ENCODE measurements around the gene NCAM2.

GRCh38 chr21:21231913-21232312, 233.7 kb downstream of the NCAM2 start:
- TF ChIP-seq CTCF (conservative IDR thresholded peaks at IDR 0.05; ENCODE audit: low read depth, low read length): no peak
- no peak for TF ChIP-seq POLR2A (IDR thresholded peaks at IDR 0.05; ENCODE audit: low read depth, low read length)
- TF ChIP-seq RFX5 (IDR thresholded peaks at IDR 0.05; ENCODE audit: low read depth, low read length): no peak
